Activated naive CD4-positive, alpha-beta T cell treated with anti-CD3 and anti-CD28 coated beads, Interleukin-2, amount 50 U/mL, for 24 hours (primary cell): ENCODE data around the gene KCNMA1.

Source experiments
- H3K27ac Mint-ChIP-seq: one replicate; pipeline ENCODE4 v1.8.0; 2021; ENCODE audit warnings: mild to moderate bottlenecking, mixed read lengths
- H3K27me3 Mint-ChIP-seq: one replicate; pipeline ENCODE4 v1.8.0; 2021; ENCODE audit warnings: mixed read lengths
- H3K36me3 Mint-ChIP-seq: one replicate; pipeline ENCODE4 v1.8.0; 2021; ENCODE audit warnings: mixed read lengths
- H3K4me1 Mint-ChIP-seq: one replicate; pipeline ENCODE4 v1.8.0; 2021; ENCODE audit warnings: mixed read lengths
- H3K4me3 Mint-ChIP-seq: one replicate; pipeline ENCODE4 v1.8.0; 2021; ENCODE audit warnings: mild to moderate bottlenecking, mixed read lengths
- H3K9me3 Mint-ChIP-seq: one replicate; pipeline ENCODE4 v1.8.0; 2021; ENCODE audit warnings: mixed read lengths

The KCNMA1 gene

DNA sequence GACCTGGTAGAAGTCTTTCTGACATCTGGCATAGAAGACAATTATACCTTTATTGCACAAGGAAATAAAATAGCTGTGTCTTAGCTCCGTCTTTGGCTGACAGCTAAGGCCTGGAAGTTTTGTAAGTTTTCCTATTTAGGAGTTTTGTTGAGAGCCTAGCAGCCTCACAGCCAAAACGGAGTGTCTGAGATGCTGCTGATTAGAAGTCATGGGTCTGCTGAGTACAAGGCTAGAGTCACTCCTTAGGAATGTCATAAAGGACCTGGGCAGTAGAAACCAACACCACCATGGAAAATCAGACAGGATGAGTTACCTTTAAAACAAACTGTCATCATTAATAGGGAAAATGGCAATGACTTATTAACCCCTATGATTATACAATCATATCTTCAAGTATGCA is 442.5 kb downstream of the KCNMA1 start:
- no peaks in the 10 kb centered on the region for H3K9me3 Mint-ChIP-seq
- no peak overlapping the region for H3K4me3 Mint-ChIP-seq
- H3K27ac Mint-ChIP-seq, result no peak overlapping the region
- peaks cover 3% of the 10 kb centered on the region for H3K27me3 Mint-ChIP-seq
- no peaks in the 10 kb centered on the region for H3K36me3 Mint-ChIP-seq
- no peaks in the 10 kb centered on the region for H3K4me1 Mint-ChIP-seq

DNA sequence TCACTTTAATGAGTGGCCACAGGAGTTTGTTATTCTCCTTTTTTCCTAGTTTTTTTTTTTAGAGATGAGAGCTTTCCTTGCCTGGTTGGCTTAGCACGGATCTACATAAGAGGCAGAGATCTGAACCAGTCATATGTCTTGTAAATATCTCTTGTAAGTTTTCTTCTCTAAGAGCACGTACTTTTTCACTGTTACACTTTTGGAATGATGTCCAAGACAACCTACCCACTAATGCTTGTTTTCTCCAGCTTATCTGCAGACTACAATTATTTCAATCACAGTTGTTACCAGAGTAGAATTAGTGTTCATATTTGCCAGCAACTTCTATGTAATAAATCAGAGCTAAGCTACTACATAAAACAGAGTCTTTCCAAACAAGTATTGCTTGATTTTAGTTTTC is 444.6 kb downstream of the KCNMA1 start:
- H3K4me1 Mint-ChIP-seq, result no peaks in the 10 kb centered on the region
- H3K27ac Mint-ChIP-seq, result no peak overlapping the region
- H3K36me3 Mint-ChIP-seq, result no peaks in the 10 kb centered on the region
- H3K4me3 Mint-ChIP-seq, result no peak overlapping the region
- H3K27me3 Mint-ChIP-seq, result peaks cover 2% of the 10 kb centered on the region
- H3K9me3 Mint-ChIP-seq, result no peaks in the 10 kb centered on the region

DNA sequence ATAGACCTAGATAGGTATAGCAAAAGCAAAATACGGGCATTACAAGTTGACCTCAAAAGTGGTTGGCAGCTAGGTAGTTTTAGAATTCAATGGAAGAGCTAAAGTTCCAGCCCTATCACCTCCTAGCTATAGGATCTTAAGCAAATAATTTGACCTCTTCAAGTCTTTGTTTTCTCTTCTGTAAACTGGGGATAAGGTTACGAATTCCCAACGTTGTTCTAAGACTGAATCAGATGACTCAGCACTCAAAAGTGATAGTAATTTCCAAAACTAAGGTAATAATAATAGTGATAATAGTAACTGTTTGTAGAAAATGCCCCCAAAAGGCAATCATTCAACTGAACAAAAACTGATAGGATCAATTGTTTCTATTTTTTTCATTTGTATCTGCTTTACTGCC is 445.2 kb downstream of the KCNMA1 start:
- no peaks in the 10 kb centered on the region for H3K4me1 Mint-ChIP-seq
- no peaks in the 10 kb centered on the region for H3K9me3 Mint-ChIP-seq
- no peak overlapping the region for H3K4me3 Mint-ChIP-seq
- H3K27ac Mint-ChIP-seq, result no peak overlapping the region
- H3K27me3 Mint-ChIP-seq, result peaks cover 2% of the 10 kb centered on the region
- no peaks in the 10 kb centered on the region for H3K36me3 Mint-ChIP-seq

DNA sequence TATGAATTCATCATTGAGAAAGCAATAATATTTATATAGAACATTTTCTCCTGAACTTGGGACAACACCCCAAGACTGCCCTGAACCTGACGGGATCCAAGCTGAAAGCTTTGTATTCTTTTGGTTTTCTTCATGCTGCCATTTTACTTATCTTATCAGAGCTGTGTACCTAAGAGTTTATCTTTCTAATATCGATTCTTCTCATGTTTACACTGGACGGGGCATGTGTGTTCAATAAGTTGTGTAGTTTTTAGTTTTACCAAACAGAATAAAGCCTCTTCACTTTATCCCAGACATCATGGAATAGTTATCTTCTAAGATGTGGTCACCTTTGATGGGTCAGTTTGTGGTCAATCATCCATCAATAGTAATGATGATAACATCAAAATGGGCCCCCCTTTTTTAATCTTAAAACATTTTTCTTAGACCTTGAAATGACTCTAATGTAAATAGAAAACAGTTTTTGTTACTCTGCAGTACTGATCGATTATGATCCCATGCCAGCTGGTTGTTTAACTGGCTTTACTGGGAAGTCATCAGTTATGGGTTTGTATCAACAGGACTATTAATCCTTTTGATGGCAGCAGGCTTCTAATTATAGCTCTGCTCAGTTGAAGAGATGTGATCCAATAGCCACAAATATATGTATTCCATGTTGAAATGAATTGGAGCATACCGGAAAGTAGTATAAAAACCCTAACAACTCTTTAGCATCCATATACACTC is 446.1 kb downstream of the KCNMA1 start:
- H3K27me3 Mint-ChIP-seq, result peaks cover 2% of the 10 kb centered on the region
- no peaks in the 10 kb centered on the region for H3K9me3 Mint-ChIP-seq
- no peak overlapping the region for H3K4me3 Mint-ChIP-seq
- H3K36me3 Mint-ChIP-seq, result no peaks in the 10 kb centered on the region
- no peaks in the 10 kb centered on the region for H3K4me1 Mint-ChIP-seq
- no peak overlapping the region for H3K27ac Mint-ChIP-seq

DNA sequence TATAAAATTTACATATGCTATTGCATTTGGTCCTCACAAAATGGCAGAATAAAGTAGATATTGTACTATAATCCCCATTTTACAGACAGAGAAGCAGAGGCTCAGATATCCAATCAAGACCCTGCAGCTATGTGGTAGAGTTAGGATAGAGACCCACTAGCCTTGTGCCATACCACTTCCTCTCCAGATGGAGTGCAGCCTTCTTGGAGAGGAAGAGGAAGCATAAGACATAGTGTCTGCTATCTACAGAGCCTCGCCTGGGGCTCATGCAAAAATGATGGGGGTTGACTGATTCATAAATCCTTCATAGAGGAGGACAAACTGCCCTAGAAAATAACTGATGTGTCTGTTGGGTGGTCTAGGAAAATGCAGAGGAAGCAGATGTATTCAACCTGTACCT is 447.3 kb downstream of the KCNMA1 start:
- Mint-ChIP-seq H3K4me1 (no peaks in the 10 kb centered on the region), H3K4me3 (no peak overlapping the region), H3K27ac (no peak overlapping the region), H3K9me3 (no peaks in the 10 kb centered on the region), H3K36me3 (no peaks in the 10 kb centered on the region), H3K27me3 (peaks cover 2% of the 10 kb centered on the region)

DNA sequence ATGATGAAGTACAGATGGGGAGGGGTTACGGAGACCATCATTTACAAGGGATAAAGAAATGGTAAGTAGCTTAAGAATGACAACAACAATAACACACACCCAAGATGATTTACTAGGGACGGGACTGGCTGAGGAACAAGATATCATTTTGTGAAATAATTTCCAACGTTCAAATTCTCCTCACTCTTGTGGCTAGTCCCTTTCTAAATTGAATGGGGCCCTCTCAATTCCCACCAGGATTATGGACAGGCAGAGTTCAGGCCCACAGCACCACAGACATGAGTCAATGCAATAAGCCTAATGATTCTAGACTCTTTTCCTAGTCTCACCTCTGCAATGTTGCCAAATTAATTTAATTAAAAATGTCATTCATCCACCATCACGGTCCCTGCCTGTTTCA is 448.1 kb downstream of the KCNMA1 start:
- Mint-ChIP-seq H3K36me3 (no peaks in the 10 kb centered on the region), H3K9me3 (no peaks in the 10 kb centered on the region), H3K4me1 (no peaks in the 10 kb centered on the region), H3K4me3 (no peak overlapping the region), H3K27ac (no peak overlapping the region), H3K27me3 (peaks cover 5% of the 10 kb centered on the region)

DNA sequence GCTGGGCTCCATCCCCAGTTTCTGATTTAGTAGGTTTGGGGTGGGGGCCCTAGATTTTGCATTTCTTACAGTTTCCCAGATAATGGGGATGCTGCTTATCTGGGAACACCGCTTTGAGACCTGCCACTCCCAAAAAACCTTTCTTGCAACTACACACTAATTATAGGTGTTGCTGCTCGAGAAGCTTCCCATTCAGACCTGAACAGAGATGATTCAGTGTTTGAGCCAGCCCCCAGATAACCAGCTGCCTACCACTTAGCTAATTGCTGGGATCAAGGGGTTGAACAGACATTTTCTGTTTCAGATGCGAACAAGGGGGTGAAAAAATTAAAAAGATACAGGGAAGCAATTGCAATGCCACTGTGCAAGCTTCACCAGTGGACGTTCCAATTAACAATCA is 448.5 kb downstream of the KCNMA1 start:
- no peaks in the 10 kb centered on the region for H3K36me3 Mint-ChIP-seq
- H3K27ac Mint-ChIP-seq, result no peak overlapping the region
- H3K9me3 Mint-ChIP-seq, result no peaks in the 10 kb centered on the region
- no peaks in the 10 kb centered on the region for H3K4me1 Mint-ChIP-seq
- H3K4me3 Mint-ChIP-seq, result no peak overlapping the region
- peaks cover 6% of the 10 kb centered on the region for H3K27me3 Mint-ChIP-seq

DNA sequence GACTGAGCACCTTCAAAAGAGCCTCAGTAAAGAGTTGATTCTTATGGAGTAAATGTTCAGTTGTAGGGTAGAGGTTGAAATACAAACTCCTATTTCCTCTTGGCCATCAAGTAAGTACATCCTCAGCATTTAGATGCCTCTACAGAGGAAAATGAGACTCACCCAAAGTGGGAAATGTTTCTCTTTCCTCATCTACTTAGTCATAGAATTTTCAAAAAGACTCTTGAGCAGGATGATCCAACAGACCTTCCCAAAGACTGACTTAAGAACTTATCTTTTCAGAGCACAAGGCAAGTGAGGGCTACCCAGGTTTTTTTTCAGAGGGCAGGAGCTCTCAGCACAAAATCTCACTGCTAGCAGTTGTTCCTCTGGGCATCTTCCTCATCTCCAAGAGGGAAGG is 449.1 kb downstream of the KCNMA1 start:
- Mint-ChIP-seq H3K4me3 (no peak overlapping the region), H3K27me3 (peaks cover 6% of the 10 kb centered on the region), H3K4me1 (no peaks in the 10 kb centered on the region)

DNA sequence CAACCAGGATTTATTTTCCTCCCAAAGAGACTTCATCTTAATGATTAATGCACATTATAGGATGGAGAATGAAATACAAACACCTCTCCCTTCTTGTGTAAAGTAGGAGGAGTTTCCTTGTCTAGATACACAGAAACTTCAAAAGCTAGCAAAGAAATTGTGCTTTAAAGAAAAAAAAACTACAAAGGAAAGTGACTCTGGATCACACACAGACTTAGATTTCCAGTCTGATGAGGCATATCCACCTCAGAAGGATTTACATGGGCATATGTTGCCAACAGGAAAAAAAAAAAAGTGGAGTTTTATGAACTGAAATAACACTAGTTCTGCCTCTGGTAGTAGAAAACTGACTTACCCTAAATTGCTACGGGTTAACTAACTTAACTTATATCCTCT is 449.6 kb downstream of the KCNMA1 start:
- Mint-ChIP-seq H3K27me3 (peaks cover 6% of the 10 kb centered on the region), H3K36me3 (no peaks in the 10 kb centered on the region), H3K9me3 (no peaks in the 10 kb centered on the region), H3K4me1 (no peaks in the 10 kb centered on the region), H3K4me3 (no peak overlapping the region), H3K27ac (no peak overlapping the region)

More for the DNA sequence above, 449.1 kb downstream of the KCNMA1 start:
- Mint-ChIP-seq H3K9me3 (no peaks in the 10 kb centered on the region), H3K36me3 (no peaks in the 10 kb centered on the region), H3K27ac (no peak overlapping the region)

DNA sequence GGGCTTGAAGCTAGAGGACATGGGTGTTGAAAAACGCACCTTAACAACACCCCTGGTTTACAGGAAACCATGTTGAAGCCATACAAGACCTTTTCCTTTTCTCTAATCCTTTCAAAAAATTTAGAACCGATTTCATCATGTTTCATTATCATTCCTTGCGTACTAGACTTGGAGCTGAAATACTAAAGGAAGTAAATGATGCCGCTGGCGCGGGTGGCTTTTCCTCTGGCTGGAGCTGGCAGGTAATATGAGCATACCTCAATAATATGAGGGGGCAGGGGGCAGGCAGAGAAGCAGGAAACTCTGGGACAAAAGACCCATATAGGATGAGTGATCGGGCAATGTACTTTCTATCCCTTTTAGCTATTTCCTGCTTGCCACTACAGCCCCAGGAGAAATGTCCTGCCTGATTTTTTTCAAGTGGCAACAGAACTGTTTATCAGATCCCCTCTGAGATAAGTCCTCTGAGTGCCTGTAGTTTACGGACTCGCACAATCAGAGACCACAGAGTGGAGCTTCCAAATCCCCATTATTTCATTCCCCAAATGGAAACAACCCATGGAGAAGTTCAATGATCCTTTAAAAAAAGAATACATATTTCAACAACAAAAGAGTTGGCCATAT is 450.1 kb downstream of the KCNMA1 start:
- Mint-ChIP-seq H3K9me3 (no peaks in the 10 kb centered on the region), H3K36me3 (no peaks in the 10 kb centered on the region), H3K27me3 (peaks cover 6% of the 10 kb centered on the region), H3K27ac (no peak overlapping the region), H3K4me1 (no peaks in the 10 kb centered on the region), H3K4me3 (no peak overlapping the region)

DNA sequence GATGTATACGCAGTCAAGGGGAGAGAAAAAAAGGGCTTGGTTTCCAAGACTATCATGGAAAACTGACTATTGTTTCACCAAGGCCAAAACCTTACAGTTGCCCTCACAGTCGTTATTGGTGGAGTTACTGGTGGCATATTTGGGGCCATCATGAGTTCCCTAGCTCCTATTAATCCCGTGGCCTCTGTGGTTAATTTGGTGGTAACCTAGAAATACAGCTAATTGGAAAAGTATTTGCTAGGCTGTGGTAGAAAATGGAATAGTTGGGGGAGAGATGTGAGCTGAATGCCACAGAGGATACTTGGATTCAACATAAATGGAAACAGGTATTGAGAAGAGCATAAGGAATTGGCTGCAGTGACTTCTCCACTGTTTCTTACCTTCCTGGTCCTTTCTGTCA is 450.7 kb downstream of the KCNMA1 start:
- peaks cover 9% of the 10 kb centered on the region for H3K27me3 Mint-ChIP-seq
- H3K4me3 Mint-ChIP-seq, result no peak overlapping the region
- no peaks in the 10 kb centered on the region for H3K4me1 Mint-ChIP-seq
- H3K36me3 Mint-ChIP-seq, result no peaks in the 10 kb centered on the region
- H3K9me3 Mint-ChIP-seq, result no peaks in the 10 kb centered on the region
- H3K27ac Mint-ChIP-seq, result no peak overlapping the region

DNA sequence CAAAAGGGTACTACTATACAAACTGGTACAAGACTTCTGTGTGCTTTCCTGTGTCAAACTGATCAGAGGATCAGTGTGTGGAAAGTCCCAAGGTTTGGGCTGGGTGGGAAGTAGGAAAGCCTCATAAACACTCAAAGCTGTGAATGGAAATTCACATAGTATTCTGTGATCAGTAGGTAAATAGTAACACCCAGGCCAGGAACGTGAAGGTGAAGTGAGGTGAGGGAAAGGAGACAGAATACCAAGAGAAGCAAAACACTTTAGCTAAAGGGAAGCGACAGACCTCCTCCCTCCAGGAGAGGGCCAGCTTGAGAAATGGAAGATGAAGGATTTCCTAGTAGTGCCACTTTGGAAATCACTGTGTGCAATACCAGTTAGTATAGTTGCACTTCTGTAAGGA is 451.9 kb downstream of the KCNMA1 start:
- no peaks in the 10 kb centered on the region for H3K4me1 Mint-ChIP-seq
- peaks cover 8% of the 10 kb centered on the region for H3K27me3 Mint-ChIP-seq
- no peak overlapping the region for H3K4me3 Mint-ChIP-seq
- no peak overlapping the region for H3K27ac Mint-ChIP-seq
- no peaks in the 10 kb centered on the region for H3K9me3 Mint-ChIP-seq
- no peaks in the 10 kb centered on the region for H3K36me3 Mint-ChIP-seq

DNA sequence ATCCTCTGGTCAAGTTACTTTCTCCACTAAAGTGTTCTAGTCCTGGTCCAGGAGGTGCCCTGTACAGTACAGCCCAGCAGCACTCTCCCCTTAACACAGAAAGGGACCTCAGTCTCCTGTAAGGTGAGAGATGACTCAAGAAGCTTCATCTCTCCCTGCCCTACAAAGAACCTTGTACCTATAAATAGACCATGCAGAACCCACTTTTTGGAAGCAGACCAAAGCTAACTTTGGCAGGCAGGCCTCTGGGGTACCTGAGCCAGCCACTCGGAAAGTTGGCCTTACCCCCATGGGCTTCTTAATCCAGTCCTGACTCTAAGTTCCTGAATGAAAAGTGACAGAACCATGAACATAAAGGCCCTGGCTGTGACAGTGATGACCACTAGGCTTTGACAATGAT is 454.8 kb downstream of the KCNMA1 start:
- Mint-ChIP-seq H3K36me3 (no peaks in the 10 kb centered on the region), H3K4me3 (no peak overlapping the region), H3K4me1 (no peaks in the 10 kb centered on the region), H3K27me3 (peaks cover 9% of the 10 kb centered on the region), H3K27ac (no peak overlapping the region), H3K9me3 (no peaks in the 10 kb centered on the region)

DNA sequence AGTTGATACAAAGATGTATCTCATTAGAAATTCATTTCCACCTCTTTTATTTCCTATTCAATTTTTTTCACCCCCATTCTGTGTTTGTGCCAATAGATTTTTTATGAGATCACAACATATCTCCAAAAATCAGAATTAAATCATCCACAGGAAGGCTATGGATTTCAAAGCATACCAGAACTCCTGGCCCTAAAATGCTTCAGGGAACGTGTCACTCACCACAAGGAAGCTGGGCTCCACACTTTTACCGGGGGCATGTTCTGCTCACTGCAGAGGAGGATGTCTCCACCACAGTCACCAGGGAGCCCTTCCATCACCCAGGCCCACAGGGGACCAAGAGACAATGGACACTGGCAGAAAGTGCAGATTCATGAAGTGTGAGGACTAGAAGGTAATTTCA is 456.8 kb downstream of the KCNMA1 start:
- no peaks in the 10 kb centered on the region for H3K36me3 Mint-ChIP-seq
- H3K4me3 Mint-ChIP-seq, result no peak overlapping the region
- no peaks in the 10 kb centered on the region for H3K9me3 Mint-ChIP-seq
- H3K27ac Mint-ChIP-seq, result no peak overlapping the region
- H3K27me3 Mint-ChIP-seq, result peaks cover 9% of the 10 kb centered on the region
- H3K4me1 Mint-ChIP-seq, result no peaks in the 10 kb centered on the region

DNA sequence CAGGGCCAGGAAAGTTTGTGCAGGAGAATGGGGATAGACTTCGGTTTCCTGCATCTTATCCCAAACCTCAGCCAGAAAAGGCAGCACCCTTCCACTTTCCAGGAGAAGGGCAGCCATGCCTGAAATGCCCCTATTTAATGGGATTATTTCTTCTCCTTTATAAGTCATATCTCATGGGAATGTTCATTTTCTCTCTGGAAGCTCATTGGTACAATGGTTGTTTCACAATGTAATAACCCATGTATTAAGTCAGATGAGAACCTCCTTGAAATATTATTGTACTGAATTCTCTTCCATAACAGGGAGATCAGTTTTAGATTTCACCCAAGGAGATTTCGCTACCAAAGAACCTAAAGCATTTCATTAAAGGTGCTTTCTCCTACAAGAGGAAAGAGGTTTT is 457.5 kb downstream of the KCNMA1 start:
- no peak overlapping the region for H3K27ac Mint-ChIP-seq
- no peaks in the 10 kb centered on the region for H3K36me3 Mint-ChIP-seq
- peaks cover 9% of the 10 kb centered on the region for H3K27me3 Mint-ChIP-seq
- H3K4me1 Mint-ChIP-seq, result no peaks in the 10 kb centered on the region
- H3K4me3 Mint-ChIP-seq, result no peak overlapping the region
- H3K9me3 Mint-ChIP-seq, result no peaks in the 10 kb centered on the region

DNA sequence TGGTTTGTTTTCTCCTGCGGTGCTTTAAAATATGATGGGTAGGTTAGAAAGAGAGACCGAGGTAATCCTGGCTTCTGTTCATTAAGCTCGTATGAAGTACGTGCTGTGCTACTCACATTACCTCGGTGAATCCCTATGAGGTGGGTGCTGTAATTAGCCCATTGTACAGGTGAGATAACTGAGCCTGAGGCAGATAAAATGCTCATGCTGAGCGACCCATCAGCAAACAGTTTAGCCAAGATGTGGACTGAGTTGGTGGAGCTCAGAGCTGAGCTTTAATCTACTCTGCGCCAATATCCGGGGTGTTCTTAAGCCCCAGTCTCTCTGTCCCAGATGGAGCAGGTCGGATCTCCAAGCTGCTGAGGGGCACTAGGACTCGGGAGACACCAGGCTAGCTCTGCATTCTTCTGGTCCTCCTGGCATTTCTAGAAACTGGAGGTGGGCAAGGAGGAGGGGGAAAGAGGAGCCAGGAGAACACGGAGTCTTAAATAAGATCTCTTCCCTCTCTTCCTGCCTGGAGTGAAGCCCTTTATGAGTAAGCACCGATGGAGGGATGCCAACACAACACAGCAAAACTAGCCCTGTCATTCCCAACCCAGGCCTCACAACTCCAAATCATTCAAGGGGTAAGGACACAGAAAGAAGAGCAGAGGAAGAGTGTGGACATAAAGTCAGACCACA is 458.5 kb downstream of the KCNMA1 start:
- Mint-ChIP-seq H3K4me1 (no peaks in the 10 kb centered on the region), H3K27ac (no peak overlapping the region), H3K4me3 (no peak overlapping the region), H3K9me3 (no peaks in the 10 kb centered on the region), H3K27me3 (peaks cover 5% of the 10 kb centered on the region), H3K36me3 (no peaks in the 10 kb centered on the region)
